SH-SY5Y (cell line): Measurements from ENCODE around the gene KCNE2.

Experiments
- GATA2 ChIP-seq: IDR thresholded peaks from 2 replicates; pipeline ENCODE4 v1.6.1; 2011; ENCODE audit warnings: mild to moderate bottlenecking, low read depth, low read length
- GATA3 ChIP-seq: IDR thresholded peaks from 2 replicates; pipeline ENCODE4 v1.6.1; 2011; ENCODE audit warnings: low read depth, mild to moderate bottlenecking, low read length, moderate library complexity

- TF ChIP-seq GATA2 (no peak), GATA3 (no peak)
Measured at GRCh38 chr21:34343347-34343746, 20.5 kb upstream of the KCNE2 start.
